OCI-LY1 (cell line): ENCODE results near the gene LARP1B.

Experiments
- H2AFZ ChIP-seq: fragments of 200-600 bp; sonication (generic), shearing (Covaris generic); 2 replicates; pipeline ENCODE4 v1.6.0; 2014; ENCODE audit warnings: antibody characterized with exemption, mild to moderate bottlenecking, low read length
- H3F3A ChIP-seq: fragments of 200-600 bp; sonication (generic), shearing (Covaris generic); 2 replicates; pipeline ENCODE4 v1.6.0; 2014; ENCODE audit warnings: mild to moderate bottlenecking, antibody characterized with exemption, low read length, moderate library complexity; ENCODE audit not compliant: insufficient read depth
- H3K27ac ChIP-seq: fragments of 200-600 bp; sonication (generic); 2 replicates; pipeline ENCODE4 v1.5.1; 2014; ENCODE audit warnings: low read length, mixed run types, mild to moderate bottlenecking, low read depth; ENCODE audit not compliant: poor library complexity, severe bottlenecking
- H3K27me3 ChIP-seq: fragments of 200-600 bp; sonication (generic); 2 replicates; pipeline ENCODE4 v1.6.0; 2014; ENCODE audit warnings: antibody characterized with exemption, mild to moderate bottlenecking, low read length, moderate library complexity; ENCODE audit not compliant: insufficient read depth
- H3K36me3 ChIP-seq: fragments of 200-600 bp; sonication (generic); 2 replicates; pipeline ENCODE4 v1.6.1; 2014; ENCODE audit warnings: mild to moderate bottlenecking, antibody characterized with exemption, low read length, moderate library complexity, mixed read lengths; ENCODE audit not compliant: insufficient read depth
- H3K4me1 ChIP-seq: fragments of 200-600 bp; sonication (generic); 2 replicates; pipeline ENCODE4 v1.5.1; 2014; ENCODE audit warnings: mild to moderate bottlenecking, low read length, moderate library complexity; ENCODE audit not compliant: insufficient read depth, severe bottlenecking
- H3K4me2 ChIP-seq: fragments of 200-600 bp; sonication (generic), shearing (Covaris generic); 2 replicates; pipeline ENCODE4 v1.6.1; 2014; ENCODE audit warnings: low read length
- H3K4me3 ChIP-seq: fragments of 200-600 bp; sonication (generic); 2 replicates; pipeline ENCODE4 v1.5.1; 2014; ENCODE audit warnings: low read length, low read depth, mild to moderate bottlenecking, mixed read lengths; ENCODE audit not compliant: poor library complexity, severe bottlenecking
- H3K79me2 ChIP-seq: fragments of 200-600 bp; shearing (Covaris generic); 2 replicates; pipeline ENCODE4 v1.6.1; 2016; ENCODE audit warnings: mixed run types, low read length, mixed read lengths; ENCODE audit not compliant: insufficient read depth
- H3K9ac ChIP-seq: fragments of 200-600 bp; sonication (generic), shearing (Covaris generic); 2 replicates; pipeline ENCODE4 v1.6.1; 2014; ENCODE audit warnings: mild to moderate bottlenecking, low read length, mixed read lengths
- H3K9me2 ChIP-seq: fragments of 200-600 bp; sonication (generic), shearing (Covaris generic); 2 replicates; pipeline ENCODE4 v1.6.1; 2014; ENCODE audit warnings: low read depth, mild to moderate bottlenecking, low read length, mixed read lengths
- H3K9me3 ChIP-seq: fragments of 200-600 bp; shearing (Covaris generic); 2 replicates; pipeline ENCODE4 v1.6.1; 2014; ENCODE audit warnings: low read length, mixed read lengths
- H4K20me1 ChIP-seq: fragments of 200-600 bp; sonication (generic), shearing (Covaris generic); 2 replicates; pipeline ENCODE4 v1.6.0; 2016; ENCODE audit warnings: mild to moderate bottlenecking, low read length; ENCODE audit not compliant: insufficient read depth
- CTCF ChIP-seq: fragments of 200-600 bp; sonication (generic), shearing (Covaris generic); IDR thresholded peaks from 2 replicates; pipeline ENCODE4 v1.5.1; 2017; ENCODE audit warnings: mild to moderate bottlenecking, antibody characterized with exemption, low read length, moderate library complexity, mixed read lengths
- EZH2 ChIP-seq: fragments of 200-600 bp; sonication (generic), shearing (Covaris generic); IDR thresholded peaks from 2 replicates; pipeline ENCODE4 v1.8.0; 2017; ENCODE audit warnings: borderline replicate concordance, mixed run types, mild to moderate bottlenecking, antibody characterized with exemption, low read length, moderate library complexity, mixed read lengths

Gene LARP1B

GRCh38 chr4:128162434-128162833 is 101.3 kb downstream of the LARP1B start:
- Histone ChIP-seq H3K27ac (no peak overlapping the region), H3K4me2 (no peak overlapping the region), H3K36me3 (no peaks in the 10 kb centered on the region), H4K20me1 (no peaks in the 10 kb centered on the region), H3K4me1 (peaks cover 5% of the 10 kb centered on the region), H3K9me3 (no peaks in the 10 kb centered on the region), H3K9me2 (no peaks in the 10 kb centered on the region), H3K4me3 (no peak overlapping the region), H3F3A (no peaks in the 10 kb centered on the region), H3K79me2 (no peaks in the 10 kb centered on the region), H3K9ac (no peak overlapping the region), H3K27me3 (no peaks in the 10 kb centered on the region), H2AFZ (no peak overlapping the region)
- TF ChIP-seq EZH2 (no peak), CTCF (no peak)

GRCh38 chr4:128163177-128164117 is 102.3 kb downstream of the LARP1B start:
- no peaks in the 10 kb centered on the region for H3K79me2 ChIP-seq
- H3K4me1 ChIP-seq: peaks cover 5% of the 10 kb centered on the region
- H3K9me3 ChIP-seq: no peaks in the 10 kb centered on the region
- H3F3A ChIP-seq: no peaks in the 10 kb centered on the region
- H3K9ac ChIP-seq: no peak overlapping the region
- no peaks in the 10 kb centered on the region for H4K20me1 ChIP-seq
- H3K27ac ChIP-seq: no peak overlapping the region
- no peaks in the 10 kb centered on the region for H3K36me3 ChIP-seq
- no peak overlapping the region for H2AFZ ChIP-seq
- no peak overlapping the region for H3K4me3 ChIP-seq
- no peaks in the 10 kb centered on the region for H3K9me2 ChIP-seq
- H3K4me2 ChIP-seq: no peak overlapping the region
- no peak for TF ChIP-seq CTCF
- no peak for TF ChIP-seq EZH2
- H3K27me3 ChIP-seq: no peaks in the 10 kb centered on the region

GRCh38 chr4:128166982-128167381 is 105.9 kb downstream of the LARP1B start:
- Histone ChIP-seq H3K4me3 (no peak overlapping the region), H3K9ac (no peak overlapping the region), H3K79me2 (no peaks in the 10 kb centered on the region), H3K9me2 (no peaks in the 10 kb centered on the region), H2AFZ (no peak overlapping the region), H3K27me3 (no peaks in the 10 kb centered on the region), H3K9me3 (no peaks in the 10 kb centered on the region), H4K20me1 (no peaks in the 10 kb centered on the region), H3K36me3 (no peaks in the 10 kb centered on the region), H3K4me2 (no peak overlapping the region), H3K27ac (no peak overlapping the region), H3K4me1 (peaks cover 3% of the 10 kb centered on the region), H3F3A (no peaks in the 10 kb centered on the region)
- TF ChIP-seq CTCF (no peak), EZH2 (no peak)
